Superior temporal gyrus (tissue), 1 donor: ENCODE data around the gene ANGPTL2.

Experiments
- DNase-seq: peaks from one replicate; pipeline ENCODE4 v3.0.0-alpha.2; 2016; ENCODE audit errors: extremely low spot score

ANGPTL2 gene

GRCh38 chr9:127136880-127137639, 14.6 kb upstream of the ANGPTL2 start:
- DNase-seq: no peak

- no peak for DNase-seq
Observed at GRCh38 chr9:127136081-127136879, 13.8 kb upstream of the ANGPTL2 start.

GRCh38 chr9:127135056-127135745, 12.8 kb upstream of the ANGPTL2 start:
- peak; percentile 10 for DNase-seq

DNA sequence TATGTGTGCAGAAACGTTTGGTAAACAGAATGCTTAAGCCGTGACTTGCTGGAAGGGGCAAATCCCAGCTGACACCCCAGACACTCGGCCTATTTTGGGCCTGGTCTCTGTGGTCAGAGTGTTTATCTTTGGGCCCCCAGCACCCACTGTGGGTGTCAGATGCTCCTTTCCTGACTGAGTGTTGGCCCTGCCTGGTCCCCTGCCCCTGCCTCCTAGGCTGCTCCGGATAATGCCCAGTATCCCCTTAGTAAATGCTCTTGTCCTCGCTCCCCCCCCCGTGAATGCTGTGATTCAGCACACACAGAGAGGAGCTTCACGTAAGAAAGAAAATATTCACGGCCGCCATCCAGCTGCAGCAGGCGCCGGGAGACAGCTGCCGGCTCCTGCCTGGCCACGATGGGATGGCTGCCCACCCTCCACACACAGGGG, 11.3 kb upstream of the ANGPTL2 start:
- DNase-seq: peak; percentile 82

GRCh38 chr9:127132921-127133647, 10.6 kb upstream of the ANGPTL2 start:
- peak; percentile 70 for DNase-seq

- no peak for DNase-seq
Observed at GRCh38 chr9:127132375-127132774, 9.9 kb upstream of the ANGPTL2 start.

DNA sequence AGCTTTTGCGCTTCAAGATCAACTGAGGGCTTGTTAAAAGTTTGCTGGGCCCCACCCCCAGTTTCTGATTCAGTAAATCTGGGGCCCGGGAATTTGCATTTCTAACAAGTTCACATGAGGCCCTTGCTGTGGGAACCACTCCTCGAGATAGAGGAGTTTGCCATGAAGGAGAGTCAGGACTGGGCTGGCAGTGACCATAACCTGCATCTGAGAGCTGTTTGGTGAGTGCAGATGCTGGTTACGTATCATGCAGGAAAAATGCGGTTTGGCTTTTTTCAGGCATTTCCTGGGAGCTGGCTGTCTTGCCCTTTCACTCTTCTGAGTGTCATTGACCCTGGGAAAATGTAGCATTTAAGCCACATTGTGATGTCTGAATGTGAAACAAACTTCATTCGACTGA, 9.4 kb upstream of the ANGPTL2 start:
- no peak for DNase-seq

DNA sequence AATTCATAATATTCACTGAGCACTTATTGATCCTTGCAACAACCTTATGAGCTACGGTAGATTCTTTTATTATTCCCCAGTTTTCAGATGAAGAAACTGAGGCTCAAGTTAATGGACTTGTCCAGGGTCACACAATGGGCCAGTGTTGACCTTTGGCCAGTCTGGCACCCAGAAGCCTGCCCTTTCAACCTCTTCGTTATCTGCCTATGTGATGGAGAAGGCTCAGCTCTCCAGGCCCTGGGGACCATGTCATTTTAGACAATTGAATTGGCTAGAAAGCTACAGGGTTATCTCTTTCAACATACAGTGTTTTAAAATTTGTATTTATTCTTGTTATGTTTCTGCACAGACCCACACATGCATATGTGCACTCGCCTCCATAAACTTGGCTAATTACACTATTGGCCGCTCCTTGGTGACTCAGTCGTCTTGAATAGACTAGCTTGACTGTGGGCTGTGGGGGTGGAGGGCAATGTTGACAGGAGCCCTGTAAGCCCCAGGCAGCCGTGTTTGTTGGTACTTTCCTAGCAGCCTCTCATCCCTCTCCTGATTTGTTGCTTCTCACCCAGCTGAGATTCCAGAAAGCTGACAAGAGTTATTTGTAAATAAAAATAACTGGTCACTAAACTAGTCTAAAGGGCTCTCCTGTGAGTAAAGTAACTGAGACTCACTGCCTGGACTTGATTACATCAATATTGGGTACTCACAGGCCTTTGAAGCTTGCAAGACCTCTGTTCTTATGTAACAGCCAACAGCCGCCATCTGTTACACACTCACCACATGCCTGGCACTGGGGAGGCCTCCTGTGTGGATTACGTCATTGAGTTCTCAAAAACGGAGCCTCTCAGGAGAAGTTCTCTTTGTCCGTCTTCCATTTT, 8.5 kb upstream of the ANGPTL2 start:
- DNase-seq: peak; percentile 91

GRCh38 chr9:127130235-127130634, 7.8 kb upstream of the ANGPTL2 start:
- DNase-seq: peak; percentile 22

- DNase-seq: no peak
Observed at GRCh38 chr9:127129718-127130085, 7.3 kb upstream of the ANGPTL2 start.

- DNase-seq: no peak
Observed at GRCh38 chr9:127129073-127129717, 6.8 kb upstream of the ANGPTL2 start.

GRCh38 chr9:127128341-127129072, 6.1 kb upstream of the ANGPTL2 start:
- peak; percentile 69 for DNase-seq

DNA sequence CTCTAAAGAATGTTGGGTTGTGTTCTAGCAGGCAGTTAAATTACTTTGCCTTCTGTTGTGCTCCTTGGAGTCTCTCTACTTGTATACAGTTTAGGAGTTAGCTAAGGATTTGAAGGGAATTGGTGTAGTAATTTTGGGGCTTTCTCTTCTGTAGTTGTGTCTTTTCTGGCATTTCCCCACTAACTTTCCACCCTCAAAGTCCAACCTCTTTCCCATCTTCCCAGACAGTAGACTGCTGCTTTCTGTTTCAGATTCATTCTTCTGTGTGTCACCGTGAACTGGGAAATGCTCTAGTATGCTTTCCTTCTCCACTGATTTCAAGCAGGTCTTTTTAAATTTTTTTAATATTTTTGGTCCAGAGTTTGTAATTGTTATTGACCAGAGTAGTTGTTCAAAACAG, 4.5 kb upstream of the ANGPTL2 start:
- DNase-seq: peak; percentile 11

GRCh38 chr9:127124792-127125191, 2.4 kb upstream of the ANGPTL2 start:
- no peak for DNase-seq

GRCh38 chr9:127124111-127124531, 1.7 kb upstream of the ANGPTL2 start:
- no peak for DNase-seq

DNA sequence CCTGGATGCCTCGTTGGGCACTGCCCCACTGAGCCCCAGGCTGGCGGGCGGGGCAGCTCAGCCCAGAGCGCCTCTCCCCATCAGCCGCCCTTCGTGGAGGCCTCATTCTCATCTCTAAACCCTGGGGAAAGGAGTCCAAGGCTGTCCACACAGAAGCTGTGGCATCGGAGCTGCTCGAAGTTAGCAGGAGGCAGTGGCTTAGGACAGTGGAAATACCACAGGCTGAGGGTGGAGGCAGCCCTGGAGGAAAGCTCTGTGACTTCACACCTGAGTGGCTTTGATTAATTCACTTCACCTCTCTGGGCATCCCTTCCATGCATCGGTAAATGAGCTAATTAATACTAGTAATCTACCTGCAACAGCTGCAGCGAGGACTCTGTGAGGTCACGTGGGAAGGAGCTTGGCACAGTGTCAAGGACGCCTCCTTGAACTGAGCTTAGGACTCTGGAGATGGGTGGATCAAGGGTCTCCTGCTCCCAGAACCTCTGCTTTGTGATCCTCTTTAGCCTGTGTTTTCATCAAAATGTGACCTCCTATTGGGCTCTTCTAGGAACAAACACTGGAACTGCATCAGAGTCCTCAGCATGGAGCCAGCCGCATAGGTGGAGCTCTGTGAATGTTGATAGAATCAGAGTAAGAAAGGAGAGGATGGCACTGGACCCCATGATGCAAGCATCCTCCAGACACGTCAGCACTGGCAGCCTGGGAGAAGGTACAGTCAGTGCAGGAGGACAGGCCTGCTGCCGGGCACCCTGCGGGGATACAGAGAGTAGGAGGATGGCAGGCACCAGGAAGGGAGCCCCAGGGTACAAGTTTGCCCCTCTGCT, 842 bp upstream of the ANGPTL2 start:
- DNase-seq: peak; percentile 22

DNA sequence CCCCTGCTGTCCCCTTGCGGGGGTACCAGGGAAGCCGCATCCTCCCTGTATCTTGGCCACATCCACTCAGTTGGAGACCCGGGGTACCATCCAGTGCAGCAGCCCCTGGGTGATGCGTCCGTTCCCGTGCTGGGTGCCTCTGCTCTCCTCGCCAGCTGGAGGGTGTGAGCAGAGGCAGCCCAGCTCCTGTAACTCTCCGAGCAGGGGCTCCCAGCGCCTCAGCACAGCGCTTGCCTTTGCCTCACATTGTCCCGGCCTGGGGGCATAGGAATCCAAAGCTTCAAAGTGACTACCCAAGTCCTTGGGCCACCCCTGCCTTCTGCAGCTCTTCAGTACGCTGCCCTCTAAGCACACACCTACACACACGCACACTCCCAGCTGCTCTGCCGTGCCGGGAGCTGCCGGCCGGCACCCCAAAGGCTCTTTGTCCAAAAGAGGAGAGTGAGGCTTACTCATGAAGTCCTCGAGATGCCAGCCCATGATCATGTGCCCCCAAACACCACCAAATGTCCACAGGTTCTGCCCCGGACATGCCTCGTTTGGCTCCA, 733 bp downstream of the ANGPTL2 start:
- DNase-seq: peak; percentile 47

DNA sequence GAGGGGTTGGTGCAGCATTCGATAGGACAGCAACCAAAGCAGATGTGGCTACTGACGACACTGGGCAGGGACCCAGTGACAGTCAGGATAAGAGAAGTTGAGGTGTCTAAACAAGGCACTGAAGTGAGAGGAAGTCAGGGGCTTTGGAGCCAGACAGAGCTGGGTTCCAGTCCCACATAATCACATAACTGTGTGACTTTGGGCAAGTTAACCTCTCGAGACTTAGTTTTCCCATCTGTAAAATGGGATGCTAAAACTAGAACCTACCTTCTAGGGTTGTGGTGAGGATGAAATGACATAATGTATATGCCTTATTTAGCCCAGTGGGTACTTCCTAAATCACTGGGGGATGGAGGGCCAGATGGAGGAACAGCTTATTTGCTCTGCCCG, 3.1 kb downstream of the ANGPTL2 start:
- no peak for DNase-seq
